Astrocyte (in vitro differentiated cells and primary cell): ENCODE results near the gene AP3M1.

ENCODE experiments used
- EZH2 ChIP-seq: IDR thresholded peaks from 2 replicates; pipeline ENCODE4 v1.6.1; 2012; ENCODE audit warnings: mild to moderate bottlenecking, low read length, inconsistent platforms; ENCODE audit not compliant: insufficient read depth
- TF ChIP-seq, protein P1 (sequence below): IDR thresholded peaks from 2 replicates; pipeline ENCODE4 v1.5.1; 2011; ENCODE audit warnings: low read depth, mild to moderate bottlenecking, inconsistent platforms, low read length, moderate library complexity; ENCODE audit not compliant: insufficient read depth

DNA sequence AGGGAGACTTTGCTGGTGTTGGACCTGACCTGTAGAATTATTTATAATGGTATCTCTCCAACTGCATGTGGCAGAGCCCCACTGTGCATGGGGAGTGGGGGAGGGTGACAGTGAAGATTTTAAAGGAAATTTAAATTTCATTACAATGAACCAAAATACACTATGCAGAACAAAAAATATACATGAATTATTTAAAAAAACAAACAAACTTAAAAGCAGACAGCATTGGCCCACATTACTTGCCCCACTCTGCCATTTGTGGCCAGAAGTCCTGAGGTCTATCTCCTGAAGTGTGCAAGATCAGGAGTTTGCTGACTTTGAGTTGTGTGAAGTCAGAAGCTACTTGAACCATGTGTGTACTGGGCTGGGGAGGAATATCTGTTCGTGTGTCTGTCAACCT lies 40.5 kb downstream of the AP3M1 start:
- no peak for TF ChIP-seq EZH2
- TF ChIP-seq, protein P1, sequence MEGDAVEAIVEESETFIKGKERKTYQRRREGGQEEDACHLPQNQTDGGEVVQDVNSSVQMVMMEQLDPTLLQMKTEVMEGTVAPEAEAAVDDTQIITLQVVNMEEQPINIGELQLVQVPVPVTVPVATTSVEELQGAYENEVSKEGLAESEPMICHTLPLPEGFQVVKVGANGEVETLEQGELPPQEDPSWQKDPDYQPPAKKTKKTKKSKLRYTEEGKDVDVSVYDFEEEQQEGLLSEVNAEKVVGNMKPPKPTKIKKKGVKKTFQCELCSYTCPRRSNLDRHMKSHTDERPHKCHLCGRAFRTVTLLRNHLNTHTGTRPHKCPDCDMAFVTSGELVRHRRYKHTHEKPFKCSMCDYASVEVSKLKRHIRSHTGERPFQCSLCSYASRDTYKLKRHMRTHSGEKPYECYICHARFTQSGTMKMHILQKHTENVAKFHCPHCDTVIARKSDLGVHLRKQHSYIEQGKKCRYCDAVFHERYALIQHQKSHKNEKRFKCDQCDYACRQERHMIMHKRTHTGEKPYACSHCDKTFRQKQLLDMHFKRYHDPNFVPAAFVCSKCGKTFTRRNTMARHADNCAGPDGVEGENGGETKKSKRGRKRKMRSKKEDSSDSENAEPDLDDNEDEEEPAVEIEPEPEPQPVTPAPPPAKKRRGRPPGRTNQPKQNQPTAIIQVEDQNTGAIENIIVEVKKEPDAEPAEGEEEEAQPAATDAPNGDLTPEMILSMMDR, result no peak
